ENCODE results near the gene CYB5R3.

CYB5R3 gene
- 23.1 to 42.7 reads per million in 2 donors for total RNA-seq

- DNase-seq: peak; percentile 76
Measured at GRCh38 chr22:42649246-42650099, at the start of gene CYB5R3. CYB5R3 (minus strand) TSS chr22:42649392; CDS start chr22:42649315, 77 bp downstream.

- DNase-seq: no peak
Measured at GRCh38 chr22:42697542-42698013, 48.4 kb upstream of the CYB5R3 start.

- no peak for DNase-seq
Measured at GRCh38 chr22:42696331-42696967, 47.3 kb upstream of the CYB5R3 start.

GRCh38 chr22:42695294-42695693 is 46.1 kb upstream of the CYB5R3 start:
- DNase-seq: no peak

GRCh38 chr22:42693763-42694683 is 44.8 kb upstream of the CYB5R3 start:
- DNase-seq: no peak

GRCh38 chr22:42693055-42693762 is 44.0 kb upstream of the CYB5R3 start:
- no peak for DNase-seq

- no peak for DNase-seq
Measured at GRCh38 chr22:42692239-42693054, 43.3 kb upstream of the CYB5R3 start.

GRCh38 chr22:42691440-42691839 is 42.2 kb upstream of the CYB5R3 start:
- no peak for DNase-seq

GRCh38 chr22:42688241-42689211 is 39.3 kb upstream of the CYB5R3 start:
- DNase-seq: no peak

- DNase-seq: no peak
Measured at GRCh38 chr22:42686756-42687491, 37.7 kb upstream of the CYB5R3 start.

GRCh38 chr22:42685941-42686653 is 36.9 kb upstream of the CYB5R3 start:
- no peak for DNase-seq

- no peak for DNase-seq
Measured at GRCh38 chr22:42684462-42685195, 35.4 kb upstream of the CYB5R3 start.

- no peak for DNase-seq
Measured at GRCh38 chr22:42683578-42684283, 34.5 kb upstream of the CYB5R3 start.

- no peak for DNase-seq
Measured at GRCh38 chr22:42682113-42682851, 33.1 kb upstream of the CYB5R3 start.

GRCh38 chr22:42680648-42681047 is 31.5 kb upstream of the CYB5R3 start:
- no peak for DNase-seq

- DNase-seq: no peak
Measured at GRCh38 chr22:42679691-42680090, 30.5 kb upstream of the CYB5R3 start.

Data from T-helper 9 cell (primary cell).